Vagina (tissue), 2 donors: ENCODE data around the gene MRPL17. TPM values are rescaled to one million over a fixed set of nuclear protein-coding genes. Genes with fewer than 3 reads are reported as not detected.

Experiments
- DNase-seq, 2 donors: peaks; one replicate each; pipeline ENCODE4 v3.0.0-alpha.2; 2017; ENCODE audit errors: extremely low spot score in 2 of 2
- H3K27ac ChIP-seq: fragments of 200-600 bp; sonication (generic); one replicate; pipeline ENCODE4 v1.5.1; 2019
- H3K27me3 ChIP-seq: fragments of 200-600 bp; sonication (generic); one replicate; pipeline ENCODE4 v1.5.1; 2019
- H3K36me3 ChIP-seq, 2 donors: fragments of 200-600 bp; sonication (generic); one replicate each; pipeline ENCODE4 v1.5.1; 2017 to 2019
- H3K4me1 ChIP-seq: fragments of 200-600 bp; sonication (generic); one replicate; pipeline ENCODE4 v1.5.1; 2019
- H3K4me3 ChIP-seq, 2 donors: fragments of 200-600 bp; sonication (generic); 1 replicate in 1 of 2; 2 replicates in 1 of 2; pipeline ENCODE4 v1.5.1; 2016 to 2019
- H3K9me3 ChIP-seq: fragments of 200-600 bp; sonication (generic); one replicate; pipeline ENCODE4 v1.5.1; 2019
- POLR2A ChIP-seq, 2 donors: fragments of 450-650 bp; IDR thresholded peaks; one replicate each; pipeline ENCODE4 v1.6.1; 2017; ENCODE audit warnings: antibody characterized with exemption in 2 of 2, mild to moderate bottlenecking in 2 of 2, moderate library complexity in 2 of 2
- POLR2AphosphoS5 ChIP-seq, 2 donors: sonication (generic); formaldehyde crosslinking; IDR thresholded peaks; one replicate each; pipeline ENCODE4 v1.9.0; 2017; ENCODE audit warnings: antibody characterized with exemption in 2 of 2, mild to moderate bottlenecking in 2 of 2, low read depth in 1 of 2; ENCODE audit not compliant: insufficient read depth in 1 of 2
- intact Hi-C: fragments of 100-400 bp; cut with DNase I; formaldehyde crosslinking; loops from one replicate; pipeline ENCODE4 v1.15.1; 2023
- total RNA-seq: library from RNA; depleted of rRNA; stranded (reverse); fragments of >200 nt; gene quantifications from one replicate; pipeline ENCODE4 v1.2.3, GENCODE V29; 2016
- TF ChIP-seq, protein P1 (sequence below), 3 experiments: fragments of 450-650 bp in 2 of 3; fragments of 200-600 bp in 1 of 3; sonication (generic) in 1 of 3; IDR thresholded peaks; one replicate each; pipeline ENCODE4 v1.5.1; 2017 to 2019; ENCODE audit warnings: antibody characterized with exemption in 3 of 3, mild to moderate bottlenecking in 2 of 3, moderate library complexity in 2 of 3

MRPL17 gene
- total RNA-seq, 1 donor from 2014 or later: 55.2 TPM

DNA sequence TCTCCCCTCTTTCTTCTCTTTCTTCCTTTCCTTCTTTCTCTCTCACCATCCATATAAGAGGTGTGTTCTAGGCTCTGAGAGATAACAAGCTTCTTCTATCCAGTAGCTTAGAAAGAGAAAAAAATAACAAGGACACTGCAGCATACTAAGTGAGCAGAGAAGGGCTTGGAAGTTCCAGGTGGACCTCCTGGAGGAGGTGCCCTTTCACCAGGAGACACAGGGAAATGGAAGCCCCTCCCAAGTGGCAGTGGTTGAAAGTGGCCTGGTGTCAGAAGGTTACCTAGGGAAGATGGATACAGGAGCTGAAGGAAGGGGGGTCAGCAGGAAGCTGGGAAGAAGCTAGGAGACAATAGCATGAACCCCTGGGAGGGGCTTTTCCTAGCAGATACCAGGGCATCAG is 33.0 kb downstream of the MRPL17 start:
- H3K4me3 ChIP-seq: no peak overlapping the region

GRCh38 chr11:6648501-6648900 is 34.6 kb downstream of the MRPL17 start:
- Histone ChIP-seq H3K4me1 (peaks cover 25% of the 10 kb centered on the region), H3K36me3 (no peaks in the 10 kb centered on the region), H3K27ac (peak overlapping the region; percentile 63), H3K4me3 (no peak overlapping the region), H3K9me3 (no peaks in the 10 kb centered on the region), H3K27me3 (no peaks in the 10 kb centered on the region)
- peak in 1 of 2 donors; percentile 56 for DNase-seq
- TF ChIP-seq POLR2A (IDR thresholded peaks at IDR 0.05) (no peak), POLR2AphosphoS5 (IDR thresholded peaks at IDR 0.05; ENCODE audit: insufficient read depth in 1 of 2, low read depth in 1 of 2) (no peak)
- TF ChIP-seq, protein P1, sequence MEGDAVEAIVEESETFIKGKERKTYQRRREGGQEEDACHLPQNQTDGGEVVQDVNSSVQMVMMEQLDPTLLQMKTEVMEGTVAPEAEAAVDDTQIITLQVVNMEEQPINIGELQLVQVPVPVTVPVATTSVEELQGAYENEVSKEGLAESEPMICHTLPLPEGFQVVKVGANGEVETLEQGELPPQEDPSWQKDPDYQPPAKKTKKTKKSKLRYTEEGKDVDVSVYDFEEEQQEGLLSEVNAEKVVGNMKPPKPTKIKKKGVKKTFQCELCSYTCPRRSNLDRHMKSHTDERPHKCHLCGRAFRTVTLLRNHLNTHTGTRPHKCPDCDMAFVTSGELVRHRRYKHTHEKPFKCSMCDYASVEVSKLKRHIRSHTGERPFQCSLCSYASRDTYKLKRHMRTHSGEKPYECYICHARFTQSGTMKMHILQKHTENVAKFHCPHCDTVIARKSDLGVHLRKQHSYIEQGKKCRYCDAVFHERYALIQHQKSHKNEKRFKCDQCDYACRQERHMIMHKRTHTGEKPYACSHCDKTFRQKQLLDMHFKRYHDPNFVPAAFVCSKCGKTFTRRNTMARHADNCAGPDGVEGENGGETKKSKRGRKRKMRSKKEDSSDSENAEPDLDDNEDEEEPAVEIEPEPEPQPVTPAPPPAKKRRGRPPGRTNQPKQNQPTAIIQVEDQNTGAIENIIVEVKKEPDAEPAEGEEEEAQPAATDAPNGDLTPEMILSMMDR (IDR thresholded peaks at IDR 0.05): no peak
- intact Hi-C loops: no loop called here

More for the DNA sequence above, 33.0 kb downstream of the MRPL17 start:
- intact Hi-C loops: loop anchor here (10.0 kb wide), 1 partner anchor 45 kb away; the partner anchor contains the start of genes ILK and RRP8
- peak overlapping the region; percentile 23 for H3K27ac ChIP-seq
- H3K36me3 ChIP-seq: no peaks in the 10 kb centered on the region
- H3K9me3 ChIP-seq: no peaks in the 10 kb centered on the region
- peaks cover 40% of the 10 kb centered on the region for H3K4me1 ChIP-seq
- no peak for DNase-seq
- H3K27me3 ChIP-seq: no peaks in the 10 kb centered on the region
- TF ChIP-seq POLR2A (IDR thresholded peaks at IDR 0.05) (no peak), POLR2AphosphoS5 (IDR thresholded peaks at IDR 0.05; ENCODE audit: insufficient read depth in 1 of 2, low read depth in 1 of 2) (no peak)
- TF ChIP-seq, protein P1 (IDR thresholded peaks at IDR 0.05): no peak

GRCh38 chr11:6647836-6648235 is 35.3 kb downstream of the MRPL17 start:
- peaks cover 25% of the 10 kb centered on the region for H3K4me1 ChIP-seq

DNA sequence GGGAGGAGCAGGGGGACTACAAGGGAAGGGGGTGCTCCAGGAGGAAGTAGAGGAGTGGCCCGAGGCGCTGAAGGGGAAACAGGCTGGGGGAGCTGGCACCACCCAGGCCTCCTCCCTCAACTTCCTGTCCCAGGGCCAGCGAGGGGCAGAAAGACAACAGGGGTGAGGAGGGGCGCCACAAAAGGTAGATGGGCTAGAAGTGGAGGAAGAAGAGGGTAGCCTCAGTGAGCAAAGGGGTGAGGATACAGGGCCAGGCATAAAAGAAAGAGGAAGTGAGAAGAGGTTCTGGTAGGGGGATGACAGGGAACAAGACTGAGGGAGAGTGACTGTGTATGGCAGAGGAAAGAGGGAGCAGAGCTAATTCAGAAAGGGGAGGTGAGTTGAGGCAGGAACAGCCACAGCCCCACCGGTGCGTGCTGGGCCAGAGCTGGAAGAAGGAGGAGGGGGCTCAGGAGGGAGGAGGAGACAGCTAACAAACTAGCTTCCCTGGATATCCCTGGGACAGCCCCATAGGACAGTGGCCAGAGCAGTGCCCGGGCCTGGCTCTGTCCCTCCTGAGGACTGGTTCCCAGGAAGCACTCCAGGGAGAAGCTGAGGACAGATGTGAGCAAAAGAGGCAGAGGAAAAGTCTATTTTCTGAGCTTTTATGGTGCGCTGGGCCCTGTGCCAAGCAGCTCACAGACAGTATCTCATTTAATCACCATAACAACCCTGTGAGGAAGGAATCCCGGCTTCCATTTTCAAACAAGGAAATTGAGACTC is 36.0 kb downstream of the MRPL17 start:
- Histone ChIP-seq H3K27ac (peak overlapping the region; percentile 63), H3K4me3 (peak overlapping the region; percentile 20 to 25), H3K27me3 (no peaks in the 10 kb centered on the region), H3K9me3 (no peaks in the 10 kb centered on the region), H3K36me3 (no peaks in the 10 kb centered on the region), H3K4me1 (peaks cover 25% of the 10 kb centered on the region)
- intact Hi-C loops: no loop called here
- DNase-seq: peak in 1 of 2 donors; percentile 82
- TF ChIP-seq, protein P1 (IDR thresholded peaks at IDR 0.05): no peak
- TF ChIP-seq POLR2AphosphoS5 (IDR thresholded peaks at IDR 0.05; ENCODE audit: insufficient read depth in 1 of 2, low read depth in 1 of 2): peak in 1 of 2 donors; percentile 33
- TF ChIP-seq POLR2A (IDR thresholded peaks at IDR 0.05): no peak

More at GRCh38 chr11:6647836-6648235, 35.3 kb downstream of the MRPL17 start:
- no peaks in the 10 kb centered on the region for H3K9me3 ChIP-seq
- no peak overlapping the region for H3K4me3 ChIP-seq
- no peak for TF ChIP-seq POLR2AphosphoS5 (IDR thresholded peaks at IDR 0.05; ENCODE audit: insufficient read depth in 1 of 2, low read depth in 1 of 2)
- TF ChIP-seq POLR2A (IDR thresholded peaks at IDR 0.05): no peak
- TF ChIP-seq, protein P1 (IDR thresholded peaks at IDR 0.05): no peak
- no peaks in the 10 kb centered on the region for H3K36me3 ChIP-seq
- H3K27me3 ChIP-seq: no peaks in the 10 kb centered on the region
- peak in 1 of 2 donors; percentile 79 for DNase-seq
- peak overlapping the region; percentile 63 for H3K27ac ChIP-seq
- intact Hi-C loops: no loop called here

- H3K36me3 ChIP-seq: no peaks in the 10 kb centered on the region
These were observed 36.6 kb downstream of the MRPL17 start for GRCh38 chr11:6646576-6646917.

More at GRCh38 chr11:6646576-6646917, 36.6 kb downstream of the MRPL17 start:
- Histone ChIP-seq H3K9me3 (no peaks in the 10 kb centered on the region), H3K27me3 (no peaks in the 10 kb centered on the region), H3K4me1 (peaks cover 25% of the 10 kb centered on the region), H3K27ac (peak overlapping the region; percentile 63), H3K4me3 (peak overlapping the region; percentile 20 to 25)
- intact Hi-C loops: no loop called here
- DNase-seq: peak in 1 of 2 donors; percentile 94
- peak in 1 of 2 donors; percentile 39 for TF ChIP-seq POLR2A (IDR thresholded peaks at IDR 0.05)
- TF ChIP-seq, protein P1 (IDR thresholded peaks at IDR 0.05): no peak
- TF ChIP-seq POLR2AphosphoS5 (IDR thresholded peaks at IDR 0.05; ENCODE audit: insufficient read depth in 1 of 2, low read depth in 1 of 2): peak; percentile 22 to 39
